Myocyte (in vitro differentiated cells): Measurements from ENCODE around the gene SMCO2. TPM values are rescaled to one million over a fixed set of nuclear protein-coding genes. Genes with fewer than 3 reads are reported as not detected.
A peak's percentile ranks its signal among the peaks of the same experiment; 100 is the strongest.
"Not testable (repeated sequence)": the region's sequence is repeated elsewhere in the genome, so short reads cannot be mapped to it uniquely, and the experiment has no call there.

Experiments used
- DNase-seq: peaks from one replicate; pipeline ENCODE4 v3.0.0-alpha.2; 2012; ENCODE audit warnings: low read depth
- total RNA-seq: library from RNA; depleted of rRNA; stranded (reverse); fragments of >200 nt; gene quantifications from 2 replicates; pipeline ENCODE4 v1.2.3, GENCODE V29; 2014

The SMCO2 gene
- total RNA-seq, 1 donor from 2014 or later, result not detected

DNA sequence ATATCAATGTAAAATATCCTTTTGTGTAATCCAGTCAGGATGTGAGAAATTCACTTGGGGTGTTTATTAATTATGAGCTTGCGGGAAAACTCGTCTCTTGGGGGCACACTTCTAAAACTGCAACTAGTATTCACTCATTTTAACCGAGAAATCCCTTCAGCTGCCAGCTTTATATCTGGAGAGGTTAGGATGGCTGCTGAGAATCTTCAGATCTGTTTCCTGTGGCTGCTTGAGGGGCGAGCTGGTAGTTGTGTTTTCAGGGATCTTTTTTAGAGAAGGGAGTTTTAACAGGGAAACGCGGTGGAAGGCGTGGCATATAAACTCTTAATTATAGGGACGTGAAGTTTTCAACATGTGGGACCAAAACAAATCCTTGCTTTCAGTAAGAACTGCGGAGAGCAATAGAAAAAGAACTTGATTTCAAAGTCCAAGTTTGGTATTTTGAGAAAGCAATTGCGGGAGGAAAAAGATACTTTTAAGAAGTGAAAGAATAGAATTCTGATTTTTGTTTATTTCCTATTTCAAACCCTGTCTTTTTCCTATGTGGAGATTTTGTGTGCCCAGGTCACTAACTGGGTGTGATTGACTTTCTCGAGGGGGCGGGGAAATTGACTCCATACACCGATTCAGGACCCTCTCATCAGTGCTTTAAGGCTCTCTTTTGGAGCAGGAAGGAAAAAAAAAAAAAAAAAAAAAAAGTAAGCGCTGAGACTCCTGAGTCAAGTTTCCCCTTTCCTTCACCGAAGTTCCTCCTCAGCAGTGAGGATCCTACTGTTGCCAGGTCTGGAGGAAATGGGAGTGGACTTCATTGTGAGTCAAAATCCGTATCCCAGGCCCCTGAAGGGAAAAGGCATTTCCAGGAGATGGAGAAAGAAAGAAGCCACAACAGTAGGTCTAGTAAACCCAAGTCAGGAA, 78.6 kb downstream of the SMCO2 start:
- DNase-seq, result peak; percentile 61

DNA sequence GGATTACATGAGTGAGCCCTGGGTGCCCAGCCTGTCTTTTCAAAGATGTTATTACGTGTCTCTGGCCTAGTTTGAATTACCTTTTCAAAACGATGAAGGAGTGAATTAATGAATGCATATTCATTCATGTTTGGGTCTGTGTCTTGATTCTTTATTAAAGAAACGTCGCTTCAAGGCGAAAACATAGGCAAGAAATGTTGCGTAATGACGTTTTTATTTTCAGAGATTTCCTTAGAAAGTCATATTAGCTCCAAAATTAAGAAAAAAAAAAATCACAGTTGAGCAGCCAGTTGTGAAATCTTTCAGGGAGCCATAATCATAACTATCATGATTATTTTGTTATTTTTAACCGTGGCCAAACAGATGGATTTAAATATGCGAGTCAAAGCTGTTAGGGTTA, 81.0 kb downstream of the SMCO2 start:
- no peak for DNase-seq

DNA sequence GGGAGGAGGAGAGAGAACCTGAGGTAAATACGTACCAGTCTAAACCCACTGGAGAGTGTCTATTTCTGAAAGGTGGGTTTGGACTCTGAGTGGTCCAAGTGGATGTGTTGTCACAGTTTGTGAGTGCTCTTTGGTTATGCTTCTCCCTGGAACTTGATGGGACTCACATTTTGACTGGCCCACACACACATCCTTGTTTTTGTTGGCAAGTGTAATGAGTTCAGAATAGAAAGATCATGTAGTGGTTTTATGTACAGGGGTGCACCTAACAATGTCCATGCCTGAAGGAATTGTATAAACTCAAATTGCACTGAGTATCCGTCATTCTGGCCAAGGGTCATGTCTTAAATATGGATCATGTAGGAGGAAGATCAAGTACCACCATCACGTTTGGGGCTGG, 82.3 kb downstream of the SMCO2 start:
- no peak for DNase-seq

DNA sequence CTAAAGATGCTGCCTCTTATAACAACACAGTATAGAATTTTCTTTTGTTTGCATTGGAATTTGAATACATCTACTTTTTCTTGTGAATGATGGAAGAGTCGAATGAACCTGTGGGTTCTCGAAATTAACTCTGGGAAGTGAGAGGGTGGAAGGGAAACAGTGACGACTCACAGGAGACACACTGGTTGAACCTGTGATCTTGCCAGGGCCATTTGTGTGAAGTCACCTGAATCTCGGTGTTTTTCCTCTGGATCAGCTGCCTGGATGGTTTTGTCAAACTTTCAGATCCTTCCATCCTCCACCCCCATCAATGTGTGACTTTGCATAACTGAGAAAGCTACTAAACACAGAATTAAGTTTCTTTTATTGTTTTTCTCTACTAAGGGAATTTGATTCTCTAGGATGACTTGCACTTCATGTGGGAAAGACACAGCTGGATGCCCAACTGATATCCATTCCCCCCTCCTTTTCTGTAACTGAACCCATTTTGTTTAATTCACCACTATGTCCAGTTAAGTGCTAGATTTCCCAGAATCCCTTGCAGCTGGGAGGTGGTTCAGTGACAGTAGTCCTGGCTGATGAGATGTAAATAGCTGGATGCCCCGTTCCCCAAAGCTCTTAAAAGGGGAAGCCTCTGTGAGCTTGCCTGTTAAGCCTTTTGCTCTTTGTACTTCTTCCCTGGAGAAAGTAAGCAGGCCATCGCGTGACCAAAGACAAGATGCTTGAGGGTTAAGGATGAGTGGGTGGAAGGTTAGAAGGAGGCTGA, 83.8 kb downstream of the SMCO2 start:
- DNase-seq, result no peak

DNA sequence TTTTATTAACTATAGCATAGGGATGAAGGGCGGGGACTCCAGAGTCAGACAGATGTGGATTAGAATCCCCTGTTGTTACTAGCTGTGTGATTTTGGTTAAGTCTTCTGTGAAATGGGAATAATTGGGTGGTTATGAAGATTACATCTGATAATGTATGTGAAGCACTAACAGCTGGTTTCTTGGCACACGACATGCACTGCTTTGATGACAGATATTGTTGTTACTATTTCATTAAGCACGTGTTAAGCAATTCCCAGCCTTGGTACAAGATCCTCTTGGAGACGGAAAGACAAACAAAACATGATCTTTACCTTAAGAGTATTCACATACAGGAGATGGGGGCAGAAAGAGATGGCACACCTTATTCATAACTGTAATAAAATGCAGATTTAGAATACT, 85.4 kb downstream of the SMCO2 start:
- DNase-seq, result no peak

DNA sequence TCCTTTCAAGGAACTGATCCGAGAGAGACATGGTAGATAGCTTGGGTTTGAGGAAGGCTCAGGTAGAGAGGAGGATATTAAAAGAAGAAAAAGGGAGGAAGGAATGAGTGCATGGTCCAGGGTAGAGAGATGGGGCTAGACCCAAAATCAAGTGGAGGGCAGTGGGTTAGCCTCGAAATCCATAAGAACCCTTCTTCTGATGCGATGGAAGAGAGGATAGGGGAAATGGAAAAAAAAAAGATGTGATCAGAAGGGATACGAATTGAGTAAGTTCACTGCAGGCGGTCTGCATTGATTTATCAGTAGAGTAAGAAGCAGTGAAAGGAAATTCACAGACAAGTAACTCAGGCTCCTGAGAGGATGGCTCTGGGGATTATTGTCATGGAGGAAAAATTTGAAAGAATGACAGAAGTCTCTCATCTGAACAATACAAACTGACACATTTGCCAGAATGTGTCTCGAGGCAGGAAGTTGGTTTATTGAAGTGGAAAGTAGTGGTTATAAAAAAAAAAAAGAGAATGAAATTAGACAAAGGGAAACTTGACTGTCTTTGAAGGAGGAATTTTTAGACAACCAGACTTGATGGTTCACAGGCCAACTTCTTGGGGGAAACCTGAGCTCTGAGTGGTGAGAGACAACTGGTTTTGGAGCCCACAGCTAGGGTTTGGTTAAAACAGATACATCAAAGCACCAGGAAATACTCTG, 87.7 kb downstream of the SMCO2 start:
- peak; percentile 82 for DNase-seq

DNA sequence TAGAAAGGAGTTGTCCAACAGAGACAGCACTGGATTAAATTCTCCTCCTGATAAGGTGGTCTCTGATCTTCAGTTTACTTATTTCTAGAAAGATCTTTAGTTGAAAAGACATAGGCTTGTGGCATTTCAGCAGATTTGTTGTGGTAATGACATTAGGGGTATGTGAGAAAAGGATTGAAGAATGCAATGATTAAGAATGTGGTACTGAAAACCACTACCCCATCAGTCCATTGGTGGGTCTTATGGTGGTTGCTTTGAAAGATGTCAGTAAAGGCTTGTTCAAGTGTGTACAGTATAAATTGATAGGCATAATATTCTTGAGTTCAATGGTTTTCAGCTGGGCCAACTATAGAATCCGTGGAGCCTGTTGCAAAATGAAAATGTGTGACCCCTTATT, 88.2 kb downstream of the SMCO2 start:
- DNase-seq, result no peak

DNA sequence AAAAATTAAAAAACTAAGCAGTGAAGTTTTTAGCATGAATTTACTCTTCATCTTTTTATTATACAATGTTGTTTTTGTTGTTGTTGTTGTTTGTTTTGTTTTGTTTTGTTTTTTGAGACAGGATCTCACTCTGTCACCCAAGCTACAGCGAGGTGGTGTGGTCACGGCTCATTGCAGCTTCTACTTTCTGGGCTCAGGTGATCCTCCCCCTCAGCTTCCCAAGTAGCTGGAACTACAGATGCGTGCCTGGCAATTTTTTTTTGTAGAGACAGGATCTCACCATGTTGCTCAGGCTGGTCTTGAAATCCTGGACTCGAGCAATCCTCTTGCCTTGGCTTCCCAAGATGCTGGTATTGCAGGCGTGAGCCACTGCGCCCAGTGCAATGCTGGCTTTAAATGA, 88.8 kb downstream of the SMCO2 start:
- DNase-seq, result no peak

DNA sequence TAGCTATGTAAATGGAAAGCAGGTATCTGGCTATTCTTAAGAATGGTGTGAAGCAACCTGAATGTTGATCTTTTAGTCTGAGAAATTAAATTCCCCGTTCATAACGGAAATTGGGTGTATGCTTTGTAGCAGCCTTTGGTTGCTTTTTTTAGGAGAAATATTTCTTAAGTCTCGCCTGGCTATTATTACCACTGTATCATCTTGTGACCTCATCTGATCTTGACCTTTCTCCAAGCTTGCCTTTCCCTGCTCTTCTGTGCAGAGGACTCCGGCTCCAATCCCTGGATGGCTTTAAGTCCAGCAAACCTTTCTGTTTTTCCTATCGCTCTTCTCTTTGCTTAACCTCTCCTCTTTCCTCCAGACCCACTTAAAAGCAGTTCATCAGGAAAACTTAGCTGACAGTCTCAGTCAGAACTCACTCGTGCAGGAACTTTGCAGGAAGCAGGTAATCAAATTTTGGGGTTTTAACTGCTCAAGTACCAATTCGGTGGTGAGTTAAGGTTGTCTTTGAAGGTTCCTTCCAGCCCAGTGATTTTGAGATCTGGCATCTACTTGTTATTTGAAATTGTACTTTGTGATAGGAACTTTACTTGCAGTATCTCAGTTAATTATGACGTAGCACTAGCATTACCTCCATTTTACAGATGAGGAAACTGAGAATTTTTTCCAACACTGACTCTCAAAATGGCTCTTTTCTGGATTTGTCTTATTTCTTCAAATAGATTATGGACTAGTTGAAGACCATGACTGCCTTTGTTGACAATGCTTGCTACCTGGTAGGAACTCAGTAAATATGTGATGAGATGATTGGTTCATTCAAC, 91.5 kb downstream of the SMCO2 start:
- DNase-seq, result no peak

DNA sequence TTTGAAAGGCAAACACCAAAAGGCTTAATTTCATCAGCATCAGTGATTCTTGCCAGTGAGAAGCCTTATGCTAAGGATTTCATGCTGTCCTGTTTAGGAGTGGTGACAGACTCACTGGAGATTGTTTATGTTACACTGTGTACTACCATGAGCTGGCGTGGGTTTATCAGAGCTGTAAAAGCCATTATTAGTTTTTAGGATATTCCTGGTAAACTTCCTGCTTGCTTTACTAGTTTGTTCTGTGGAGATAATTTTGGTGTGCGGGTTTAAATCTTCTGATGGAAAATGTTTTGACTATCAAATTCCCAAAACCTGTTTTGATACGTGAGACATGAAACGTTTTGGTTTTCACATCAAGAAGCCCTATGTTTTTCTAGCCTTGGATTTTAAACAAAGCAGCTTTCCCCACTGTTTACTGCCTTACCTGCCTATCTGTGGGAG, 92.7 kb downstream of the SMCO2 start:
- no peak for DNase-seq

DNA sequence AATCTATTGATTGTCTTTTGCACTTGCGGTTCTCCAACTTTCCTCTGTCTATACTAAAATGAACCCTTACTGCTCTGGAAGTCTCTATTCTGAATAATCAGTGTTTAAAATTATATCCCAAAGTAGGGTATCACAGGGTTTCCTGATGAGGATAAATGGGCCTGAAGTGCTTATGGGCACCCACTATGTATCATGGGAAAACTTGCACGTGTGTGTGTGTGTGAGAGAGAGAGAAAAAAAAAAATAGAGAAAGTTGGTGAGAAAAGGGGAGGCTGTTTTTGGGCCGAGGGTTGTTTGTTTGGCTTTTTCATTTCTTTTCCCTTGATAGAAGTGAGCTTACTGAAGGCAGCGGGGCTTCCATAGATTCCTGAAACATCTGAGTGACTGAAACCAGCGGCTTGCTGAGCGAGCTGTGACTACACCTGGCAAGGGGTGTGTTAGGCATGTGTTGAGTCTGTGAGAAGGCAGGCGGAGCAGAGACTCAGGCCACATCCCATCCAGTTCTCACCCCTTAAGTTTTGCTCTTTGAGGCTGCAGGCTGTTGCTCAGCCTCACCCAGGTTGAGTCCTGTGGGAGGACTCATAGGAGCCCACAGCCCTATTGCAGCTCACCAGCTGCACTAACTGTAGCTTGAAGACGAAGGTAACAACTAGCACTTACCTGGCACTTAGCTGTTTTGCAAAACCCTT, 94.6 kb downstream of the SMCO2 start:
- DNase-seq, result no peak

DNA sequence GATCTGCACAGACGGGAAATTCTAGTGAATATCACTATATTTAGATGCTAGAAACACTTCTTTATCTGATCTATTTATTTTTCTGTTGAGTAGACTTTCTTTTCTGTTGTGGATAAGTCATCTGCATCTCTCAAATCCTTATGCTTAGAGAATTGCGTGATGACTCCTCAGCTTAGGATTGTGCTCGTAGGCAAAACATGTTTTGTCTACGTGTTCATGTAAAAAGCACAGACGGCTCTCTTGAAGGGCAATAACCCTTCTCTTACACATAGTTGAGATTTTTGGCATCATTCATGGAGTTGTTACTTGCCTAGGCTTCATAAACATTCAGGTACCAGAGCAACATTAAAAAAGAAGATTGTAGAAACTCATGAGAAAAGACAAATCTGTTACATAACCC, 96.1 kb downstream of the SMCO2 start:
- DNase-seq, result peak; percentile 64

DNA sequence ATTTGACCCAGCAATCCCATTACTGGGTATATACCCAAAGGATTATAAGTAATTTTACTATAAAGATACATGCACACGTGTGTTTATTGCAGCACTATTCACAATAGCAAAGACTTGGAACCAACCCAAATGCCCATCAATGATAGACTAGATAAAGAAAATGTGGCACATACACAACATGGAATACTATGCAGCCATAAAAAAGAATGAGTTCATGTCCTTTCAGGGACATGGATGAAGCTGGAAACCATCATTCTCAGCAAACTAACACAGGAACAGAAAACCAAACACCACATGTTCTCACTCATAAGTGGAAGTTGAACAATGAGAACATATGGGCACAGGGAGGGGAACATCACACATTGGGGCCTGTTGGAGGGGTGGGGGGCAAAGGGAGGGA, 98.3 kb downstream of the SMCO2 start:
- DNase-seq, result not testable (repeated sequence)

DNA sequence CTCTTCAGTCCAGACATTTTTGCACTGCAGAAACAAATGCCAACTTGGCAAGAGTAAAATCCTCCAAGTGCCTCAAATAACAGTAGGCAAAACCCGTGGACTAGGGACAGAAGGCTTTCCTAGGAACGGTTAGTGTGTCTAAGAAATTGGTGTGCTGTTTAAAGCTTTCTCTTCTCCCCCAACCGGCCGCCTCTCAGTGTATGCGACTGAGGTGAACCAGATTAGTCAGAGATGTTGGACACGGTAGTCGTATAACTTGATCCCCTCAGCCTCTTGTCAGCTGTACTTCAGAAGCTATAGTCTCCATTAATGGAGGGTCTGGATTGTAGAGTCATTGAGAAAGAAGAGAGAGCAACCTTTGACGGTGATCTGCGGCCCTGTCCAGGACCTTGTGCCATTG, 99.1 kb downstream of the SMCO2 start:
- DNase-seq, result no peak

DNA sequence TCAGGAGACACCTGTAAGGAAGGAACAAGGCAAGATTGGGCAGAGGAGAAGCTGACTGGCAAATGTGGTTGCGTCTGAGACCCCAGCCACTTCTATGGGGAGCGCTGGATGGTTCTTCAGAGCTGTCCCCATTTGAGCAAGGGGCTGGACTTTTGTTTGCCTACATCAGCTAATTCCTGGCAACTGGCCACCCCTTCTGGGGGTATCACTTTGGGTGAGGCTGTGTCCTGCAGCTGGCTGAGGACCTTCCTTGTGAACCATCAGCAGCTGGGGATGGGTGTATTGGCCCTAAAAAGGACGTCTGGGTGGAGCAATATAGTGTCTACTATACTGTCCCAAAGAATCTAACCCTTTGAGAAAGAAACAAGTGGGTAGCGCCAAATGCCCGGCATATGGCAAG, 101.1 kb downstream of the SMCO2 start:
- no peak for DNase-seq

DNA sequence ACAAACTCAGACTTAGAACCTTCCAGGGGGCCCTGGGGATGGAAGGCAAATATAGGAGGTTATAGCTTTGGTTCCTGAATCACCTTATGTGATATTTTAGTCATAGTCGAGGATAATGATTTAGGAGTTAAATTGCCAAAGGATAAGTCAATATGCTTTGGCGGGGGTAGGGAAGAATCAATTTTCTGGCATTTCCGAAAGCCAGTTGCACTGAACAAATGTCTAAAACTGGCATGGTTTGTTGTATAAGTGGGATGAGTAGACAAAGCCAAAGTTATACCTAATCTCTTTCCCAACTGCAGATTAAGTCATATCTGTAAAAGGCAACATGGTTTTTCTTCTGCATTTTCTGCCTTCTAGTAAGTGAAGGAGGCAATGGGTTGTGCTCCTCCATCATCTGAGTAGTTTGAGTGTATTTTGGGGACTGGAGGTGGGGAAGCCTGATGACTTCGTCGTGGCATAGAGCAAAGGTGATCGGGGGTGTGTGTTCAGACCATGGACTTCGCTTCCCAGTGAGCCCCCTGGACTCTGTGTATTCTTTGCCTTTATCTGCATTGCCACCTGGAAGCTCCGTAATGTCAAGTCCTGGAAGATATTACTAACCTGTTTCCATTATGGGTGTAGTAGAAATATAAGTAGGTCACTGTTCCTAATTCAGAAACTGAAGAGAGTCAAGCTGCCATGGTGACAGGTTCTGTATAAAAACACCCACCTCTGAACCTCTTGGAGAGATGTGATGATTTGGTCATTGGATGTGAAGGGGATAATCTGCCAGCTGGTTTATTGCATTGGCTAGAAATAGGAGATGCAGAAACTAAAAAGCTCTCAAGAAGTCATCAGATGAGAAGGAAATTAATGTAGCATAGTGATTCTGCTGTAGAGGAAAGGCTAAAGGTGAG, 102.0 kb downstream of the SMCO2 start:
- no peak for DNase-seq

DNA sequence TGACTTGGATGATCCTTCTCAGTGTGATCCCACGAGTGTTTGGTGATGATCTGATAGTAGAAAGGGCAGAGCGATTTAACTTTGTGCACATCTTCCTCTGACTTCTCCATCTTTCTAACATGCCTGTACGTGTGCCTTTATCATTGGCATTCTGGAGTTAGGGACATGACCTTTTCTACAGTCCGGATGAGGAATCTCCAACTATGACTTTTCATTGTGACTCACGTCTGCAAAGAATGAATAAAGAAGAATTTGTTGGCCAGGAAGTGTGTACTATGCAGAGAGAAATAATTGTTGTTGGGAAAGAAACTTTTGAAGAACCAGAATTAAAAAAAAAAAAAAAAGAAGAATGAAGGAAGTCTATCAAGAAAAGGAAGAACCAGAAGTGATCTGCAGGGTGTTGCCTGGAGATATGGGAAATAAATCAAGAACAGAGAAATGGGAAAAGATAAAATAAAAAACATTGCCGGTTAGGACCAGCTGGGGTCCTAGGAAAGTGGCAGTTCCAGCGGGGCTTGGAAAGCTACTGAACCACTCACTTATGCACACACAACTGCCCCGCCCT, 102.8 kb downstream of the SMCO2 start:
- DNase-seq, result peak; percentile 53

DNA sequence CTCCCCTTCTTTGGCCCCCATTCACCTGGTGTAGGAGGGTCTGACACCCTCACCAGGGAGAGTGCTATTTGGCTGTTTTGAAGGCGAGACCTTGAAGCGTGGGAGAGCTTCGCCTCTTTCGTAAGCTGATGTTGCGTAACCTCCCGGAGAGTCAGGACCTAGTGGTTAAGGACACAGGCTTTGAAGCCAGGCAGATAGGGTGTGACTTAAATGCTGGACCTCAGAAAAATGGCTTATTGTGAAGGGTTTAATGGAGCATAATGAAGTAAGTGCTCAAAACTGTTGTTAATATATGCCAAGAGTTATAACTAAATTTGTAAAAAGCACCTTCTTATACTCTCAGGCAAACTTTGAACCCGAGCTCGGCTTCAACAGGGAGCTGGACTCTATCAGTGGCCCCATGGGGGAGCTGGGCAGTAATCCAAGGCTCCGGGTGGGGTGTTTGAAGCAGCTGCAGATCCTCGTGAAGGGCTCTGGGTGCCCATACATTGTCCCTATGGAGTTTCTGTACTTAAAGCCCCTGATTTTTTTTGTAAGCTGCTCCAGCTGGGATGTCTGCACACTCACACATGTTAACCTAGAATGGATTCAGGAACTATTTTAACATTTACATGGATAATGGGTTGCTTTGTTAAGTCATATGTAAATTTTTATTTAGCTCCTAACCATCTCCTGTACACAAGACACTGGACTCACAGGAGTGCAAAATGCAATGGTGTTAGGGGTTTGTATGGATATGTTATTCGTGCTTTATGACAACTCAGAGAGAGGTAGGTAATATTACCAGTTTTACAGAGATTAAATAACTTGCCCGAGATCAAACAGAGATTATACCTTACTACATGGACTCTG, 103.5 kb downstream of the SMCO2 start:
- peak; percentile 90 for DNase-seq
